Measurements from ENCODE around the gene PARD3B.

PARD3B gene

DNA sequence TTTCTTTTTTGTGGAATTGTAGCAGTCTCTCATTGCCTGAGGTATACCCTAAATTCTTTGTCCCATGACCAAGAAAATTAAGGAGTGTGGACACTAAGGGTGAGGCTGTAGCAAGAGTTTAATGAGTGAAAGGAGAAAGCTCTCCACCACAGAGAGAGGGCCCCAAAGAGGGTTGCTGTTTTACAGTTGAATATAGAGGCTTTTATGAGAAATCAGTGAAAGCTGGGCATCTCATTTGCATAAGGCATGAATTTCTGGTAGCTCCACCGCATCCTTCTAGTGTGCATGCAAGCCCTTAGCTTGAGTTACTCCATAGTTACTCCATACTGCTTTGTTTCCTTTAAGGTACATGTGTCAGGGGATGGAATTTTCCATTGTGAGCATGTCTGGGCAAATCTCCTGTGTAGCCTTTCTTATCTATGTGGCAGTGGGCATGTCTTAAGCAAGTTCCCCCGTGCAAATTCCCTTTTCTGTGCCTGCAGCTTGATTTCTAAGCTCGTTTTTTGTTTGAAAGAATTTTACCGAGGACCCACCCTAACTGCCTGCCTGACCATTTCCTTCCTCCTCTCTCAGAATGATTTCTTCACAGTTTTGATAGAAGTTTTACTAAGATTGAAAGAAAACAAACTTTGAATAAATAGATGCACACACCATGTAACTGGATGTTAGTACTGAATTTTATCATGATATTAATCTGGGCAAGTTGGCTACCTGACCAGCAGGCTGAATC is 218.9 kb downstream of the PARD3B start:
- DNase-seq (ENCODE audit: low read depth): no peak

GRCh38 chr2:204770735-204771134 is 225.5 kb downstream of the PARD3B start:
- no peak for DNase-seq (ENCODE audit: low read depth)

DNA sequence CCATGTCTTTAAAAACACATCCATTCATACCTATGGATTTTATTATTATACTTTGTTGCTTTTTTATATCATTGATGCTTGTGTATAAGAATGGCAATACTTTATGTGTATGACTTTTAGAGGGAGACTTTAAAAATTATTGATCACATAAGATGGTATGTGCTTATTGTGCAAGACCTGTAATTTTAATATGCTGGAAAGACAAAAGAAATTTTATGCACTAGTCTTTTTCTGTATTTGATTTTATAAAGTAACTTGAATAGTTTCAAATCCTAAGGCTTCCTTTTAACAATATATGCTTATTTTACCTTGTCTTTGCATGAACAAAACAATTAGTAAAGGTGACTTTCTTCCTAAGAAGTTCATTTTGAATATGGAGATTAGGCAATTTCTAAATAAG is 226.4 kb downstream of the PARD3B start:
- DNase-seq (ENCODE audit: low read depth): no peak

GRCh38 chr2:204772546-204772945 is 227.3 kb downstream of the PARD3B start:
- no peak for DNase-seq (ENCODE audit: low read depth)

DNA sequence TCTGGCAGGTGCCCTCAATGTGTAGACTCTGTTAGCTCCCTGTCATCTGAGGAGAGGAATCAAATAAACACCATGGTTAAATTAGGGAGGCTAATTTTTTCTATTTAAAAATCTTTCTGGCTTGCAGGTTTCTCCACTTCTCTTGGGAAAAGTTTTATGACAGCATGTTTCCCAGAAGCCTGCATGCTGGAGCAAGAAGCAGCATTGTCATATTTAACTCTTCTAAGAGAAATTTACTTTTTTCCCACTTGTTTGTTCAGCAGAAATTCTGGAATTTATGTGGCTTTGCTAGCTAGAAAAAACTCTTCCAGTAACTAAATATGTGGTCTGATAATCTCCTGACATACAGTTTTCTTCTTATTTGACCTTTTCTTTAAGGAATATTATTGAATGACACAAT is 230.5 kb downstream of the PARD3B start:
- DNase-seq (ENCODE audit: low read depth): no peak

GRCh38 chr2:204776781-204777559 is 231.7 kb downstream of the PARD3B start:
- DNase-seq (ENCODE audit: low read depth): no peak

GRCh38 chr2:204779771-204780170 is 234.5 kb downstream of the PARD3B start:
- no peak for DNase-seq (ENCODE audit: low read depth)

GRCh38 chr2:204781941-204782340 is 236.7 kb downstream of the PARD3B start:
- DNase-seq (ENCODE audit: low read depth): no peak

GRCh38 chr2:204790076-204790475 is 244.8 kb downstream of the PARD3B start:
- DNase-seq (ENCODE audit: low read depth): no peak

- DNase-seq (ENCODE audit: low read depth): no peak
These were observed 246.0 kb downstream of the PARD3B start for GRCh38 chr2:204791230-204791629.

DNA sequence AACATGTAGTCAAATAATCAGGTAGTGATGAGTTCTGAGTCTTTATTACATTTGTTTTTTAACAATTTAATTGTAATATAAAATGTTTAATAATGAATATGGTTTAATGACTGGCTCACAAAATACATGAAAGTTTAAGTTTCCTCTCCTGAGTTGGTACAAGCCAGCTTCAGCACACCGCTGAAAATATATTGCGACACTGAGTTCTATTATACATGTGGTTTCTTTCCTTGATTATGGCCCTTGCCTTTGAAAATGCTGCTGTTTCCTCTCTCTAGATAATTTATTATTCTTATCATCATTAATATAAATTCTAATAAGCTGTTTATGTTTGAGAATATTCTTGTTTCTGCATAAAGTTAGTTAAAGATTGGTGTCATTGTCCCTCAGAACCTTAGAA is 249.3 kb downstream of the PARD3B start:
- no peak for DNase-seq (ENCODE audit: low read depth)

- DNase-seq (ENCODE audit: low read depth): no peak
These were observed 249.9 kb downstream of the PARD3B start for GRCh38 chr2:204795156-204795555.

- no peak for DNase-seq (ENCODE audit: low read depth)
These were observed 251.3 kb downstream of the PARD3B start for GRCh38 chr2:204796581-204796980.

GRCh38 chr2:204799791-204800190 is 254.5 kb downstream of the PARD3B start:
- DNase-seq (ENCODE audit: low read depth): no peak

GRCh38 chr2:204808494-204808893 is 263.2 kb downstream of the PARD3B start:
- no peak for DNase-seq (ENCODE audit: low read depth)

DNA sequence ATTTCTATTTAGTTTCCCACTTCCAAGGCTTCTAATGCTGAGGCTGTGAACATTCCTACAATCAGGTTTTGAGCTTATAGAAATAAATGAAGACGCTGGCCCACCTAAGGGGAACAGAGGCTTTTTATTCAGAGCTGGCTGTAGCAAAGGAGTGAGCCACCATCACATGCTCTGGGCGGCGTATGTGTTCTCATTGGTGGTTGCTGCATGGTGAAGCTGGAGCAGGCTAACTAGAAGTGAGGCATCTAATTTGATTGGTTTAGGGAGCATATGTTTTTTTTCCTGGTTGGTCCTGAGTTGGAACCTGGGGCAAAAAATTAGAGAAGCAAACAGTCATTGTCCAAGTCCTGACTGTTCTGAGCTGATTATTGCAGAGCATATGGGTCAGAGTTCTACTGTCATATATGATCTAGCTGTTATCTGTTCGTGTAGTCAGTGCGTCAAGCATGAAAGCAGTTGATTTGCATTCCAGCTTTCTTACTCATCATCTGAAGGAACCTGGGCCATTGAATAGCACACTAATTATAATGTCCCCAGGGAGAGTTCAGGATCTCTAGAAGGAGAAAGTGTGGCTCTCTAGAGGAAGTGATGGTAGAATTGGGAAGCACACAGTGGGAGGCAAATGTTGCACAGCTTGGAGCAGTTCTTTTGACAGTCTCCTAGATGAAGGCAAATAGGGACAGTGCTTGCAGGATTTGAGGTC is 279.6 kb downstream of the PARD3B start:
- DNase-seq (ENCODE audit: low read depth): no peak

GRCh38 chr2:204825681-204826080 is 280.4 kb downstream of the PARD3B start:
- DNase-seq (ENCODE audit: low read depth): no peak

- no peak for DNase-seq (ENCODE audit: low read depth)
These were observed 282.7 kb downstream of the PARD3B start for GRCh38 chr2:204827701-204828590.

DNA sequence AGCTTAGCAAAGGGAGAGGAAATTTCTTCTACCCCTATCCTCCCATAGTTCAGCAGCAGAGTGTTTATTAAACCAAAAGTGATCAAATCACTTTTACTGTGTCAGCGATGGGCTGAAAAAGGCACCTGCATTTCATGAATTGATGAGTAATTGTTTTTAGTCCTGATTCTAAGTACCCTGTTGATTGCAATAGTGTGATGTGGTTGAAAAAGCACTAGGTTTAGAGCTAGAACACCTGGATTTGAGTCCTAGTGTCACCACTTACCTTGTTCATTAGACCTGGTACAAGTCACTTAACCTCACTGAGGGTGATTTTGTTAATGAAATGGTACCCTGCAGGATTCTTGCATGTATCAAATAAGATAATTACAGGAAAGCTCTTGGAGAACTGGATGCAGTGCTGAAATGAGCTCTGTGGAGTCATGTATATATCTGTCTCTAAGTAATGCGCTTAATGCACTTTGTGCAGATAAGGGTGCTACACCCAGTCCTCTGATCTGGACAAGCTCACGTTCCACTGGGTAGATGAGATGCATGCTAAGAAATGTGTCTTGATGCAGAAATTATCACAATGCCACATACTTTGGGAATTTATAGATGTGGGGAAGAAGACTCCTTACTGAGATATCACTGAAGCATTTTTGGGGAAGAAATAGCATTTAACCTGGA is 289.6 kb downstream of the PARD3B start:
- DNase-seq (ENCODE audit: low read depth): no peak

DNA sequence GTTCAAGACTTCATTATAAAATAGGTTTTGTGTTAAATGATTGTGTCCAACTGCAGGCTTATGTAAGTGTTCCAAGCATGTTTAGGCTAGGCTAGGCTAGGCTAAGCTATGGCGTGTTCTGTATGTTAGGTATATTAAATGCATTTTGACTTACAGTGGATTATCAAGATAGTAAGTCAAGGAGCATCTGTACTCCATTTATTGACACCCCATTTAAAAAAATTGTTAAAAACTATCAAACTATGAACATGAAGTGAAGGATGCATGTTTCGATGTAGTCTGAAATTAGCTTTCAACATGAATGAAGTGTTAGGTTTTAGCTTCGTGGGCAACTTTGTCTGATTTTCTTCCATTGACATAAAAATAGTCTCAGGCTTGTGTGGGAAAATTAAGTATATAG is 290.5 kb downstream of the PARD3B start:
- no peak for DNase-seq (ENCODE audit: low read depth)

DNA sequence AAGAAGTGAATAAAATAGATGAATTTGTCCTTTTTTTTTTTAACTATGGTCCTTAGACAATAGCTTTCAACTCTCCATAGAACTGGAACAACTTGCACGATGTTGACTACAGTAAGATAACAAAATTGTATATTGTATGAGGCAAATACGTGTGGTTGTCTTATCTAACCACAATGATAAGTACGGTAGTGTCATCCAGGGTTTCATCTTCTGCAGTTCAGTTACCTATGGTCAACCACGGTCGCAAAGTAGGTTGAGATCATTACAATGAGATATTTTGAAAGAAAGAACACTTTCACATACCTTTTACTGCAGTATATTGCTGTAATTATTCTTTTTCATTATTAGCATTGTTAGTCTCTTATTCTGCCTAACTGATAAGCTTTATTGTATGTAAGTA is 295.2 kb downstream of the PARD3B start:
- DNase-seq (ENCODE audit: low read depth): no peak

All from stimulated activated CD8-positive, alpha-beta memory T cell treated with anti-CD3 and anti-CD28 coated beads, Interleukin-12 subunit alpha, Interleukin-12 subunit beta, amount 100 ng/mL, for 1 hour (primary cell).